Sigmoid colon (tissue), 7 donors: Measurements from ENCODE around the gene TMSB10. TPM values are rescaled to one million over a fixed set of nuclear protein-coding genes. Genes with fewer than 3 reads are reported as not detected.

Source experiments
- DNase-seq: peaks from one replicate; pipeline ENCODE4 v3.0.0-alpha.2; 2019
- H3K27ac ChIP-seq, 4 donors: fragments of 200-600 bp; sonication (generic); one replicate each; pipeline ENCODE4 v1.5.1; 2016 to 2019; ENCODE audit warnings: mild to moderate bottlenecking in 1 of 4
- H3K27me3 ChIP-seq, 3 donors: fragments of 200-600 bp; sonication (generic); one replicate each; pipeline ENCODE4 v1.5.1; 2019; ENCODE audit warnings: mild to moderate bottlenecking in 1 of 3
- H3K36me3 ChIP-seq, 4 donors: fragments of 200-600 bp; sonication (generic); one replicate each; pipeline ENCODE4 v1.5.1; 2016 to 2019
- H3K4me1 ChIP-seq, 4 donors: fragments of 200-600 bp; sonication (generic); one replicate each; pipeline ENCODE4 v1.5.1; 2017 to 2019
- H3K4me3 ChIP-seq, 4 donors: fragments of 200-600 bp; sonication (generic); one replicate each; pipeline ENCODE4 v1.5.1; 2017 to 2019; ENCODE audit warnings: mild to moderate bottlenecking in 2 of 4, moderate library complexity in 1 of 4
- H3K9me3 ChIP-seq, 4 donors: fragments of 200-600 bp in 3 of 4; sonication (generic) in 3 of 4; one replicate each; pipeline versions ENCODE4 v1.5.1 to v1.6.1; 2013 to 2019
- CTCF ChIP-seq, 4 experiments: fragments of 450-650 bp in 3 of 4; fragments of 200-600 bp in 1 of 4; IDR thresholded peaks; one replicate each; pipeline ENCODE4 v1.5.1; 2016 to 2019; ENCODE audit warnings: antibody characterized with exemption in 4 of 4, mild to moderate bottlenecking in 3 of 4, moderate library complexity in 2 of 4
- EP300 ChIP-seq, 4 donors: sonication (generic); formaldehyde crosslinking; IDR thresholded peaks; one replicate each; pipeline ENCODE4 v1.6.1; 2017; ENCODE audit warnings: antibody characterized with exemption in 4 of 4
- POLR2A ChIP-seq, 2 donors: fragments of 450-650 bp; IDR thresholded peaks; one replicate each; pipeline ENCODE4 v1.6.1; 2016; ENCODE audit warnings: antibody characterized with exemption in 2 of 2, mild to moderate bottlenecking in 2 of 2, moderate library complexity in 2 of 2
- POLR2AphosphoS5 ChIP-seq, 4 donors: sonication (generic); formaldehyde crosslinking; IDR thresholded peaks; one replicate each; pipeline ENCODE4 v1.6.1; 2017; ENCODE audit warnings: antibody characterized with exemption in 4 of 4
- WGBS, 2 donors: extraction: QIAGEN DNeasy Blood & Tissue Kit; methylation state at CpG; one replicate each; pipeline ENCODE4 v1.1.7; 2013; 5-methylcytosine and 5-hydroxymethylcytosine counted together
- intact Hi-C: fragments of 100-400 bp; cut with DNase I; formaldehyde crosslinking; loops from one replicate; pipeline ENCODE4 v1.15.1; 2023
- polyA plus RNA-seq, 3 donors: library from polyadenylated mRNA; stranded (reverse); fragments of 200-250 nt; gene quantifications; one replicate each; pipeline ENCODE4 v1.2.3, GENCODE V29; 2013
- total RNA-seq, 4 donors: library from RNA; depleted of rRNA; stranded (reverse); fragments of >200 nt; gene quantifications; one replicate each; pipeline ENCODE4 v1.1.0, GENCODE V29; 2016
- donor health status: healthy with polysubstance abuse.
- donor health status: Bipolar disorder and iron deficiency.
- donor health status: healthy.

Gene TMSB10
- total and polyA plus RNA-seq, 7 donors, result 1,887 to 4,314 (median 2,459) TPM

- intact Hi-C loops, result loop anchor here (1.0 to 10.0 kb wide), 2 partner anchors 66 to 390 kb away; partner anchors contain the start of gene DNAH6
- Histone ChIP-seq H3K4me3 (peak overlapping the region; percentile 77 to 99 (median 98)), H3K27ac (peak overlapping the region; percentile 84 to 98 (median 94)), H3K36me3 (no peaks in the 10 kb centered on the region), H3K4me1 (peaks cover 0 to 19% (median 10%) of the 10 kb centered on the region in 4 donors), H3K9me3 (no peaks in the 10 kb centered on the region), H3K27me3 (no peaks in the 10 kb centered on the region)
- peak in 1 of 4 donors; percentile 83 for TF ChIP-seq EP300 (IDR thresholded peaks at IDR 0.05)
- TF ChIP-seq POLR2AphosphoS5 (IDR thresholded peaks at IDR 0.05), result peak; percentile 40 to 93 (median 85)
- no peak for TF ChIP-seq CTCF (IDR thresholded peaks at IDR 0.05)
- peak; percentile 35 to 45 for TF ChIP-seq POLR2A (IDR thresholded peaks at IDR 0.05)
- WGBS, 2 donors, result 0 to 1% methylated on average over 21 of the region's 21 CpGs
- DNase-seq, result peak; percentile 95
Measured at GRCh38 chr2:84904717-84905174, 710 bp upstream of the TMSB10 start.

- no peaks in the 10 kb centered on the region for H3K36me3 ChIP-seq
- H3K27me3 ChIP-seq, result no peaks in the 10 kb centered on the region
- peak; percentile 74 for DNase-seq
- H3K4me3 ChIP-seq, result peak overlapping the region; percentile 77 to 99 (median 98)
- peaks cover 0 to 19% (median 10%) of the 10 kb centered on the region in 4 donors for H3K4me1 ChIP-seq
- intact Hi-C loops, result loop anchor here (2.0 to 10.0 kb wide), 2 partner anchors 20 to 392 kb away; partner anchors contain the start of gene DNAH6
- no peaks in the 10 kb centered on the region for H3K9me3 ChIP-seq
- peak overlapping the region; percentile 84 to 98 (median 94) for H3K27ac ChIP-seq
- 0% methylated on average over 38 of the region's 38 CpGs for WGBS, 2 donors
- TF ChIP-seq POLR2AphosphoS5 (IDR thresholded peaks at IDR 0.05), result no peak
- no peak for TF ChIP-seq CTCF (IDR thresholded peaks at IDR 0.05)
- TF ChIP-seq POLR2A (IDR thresholded peaks at IDR 0.05), result no peak
- no peak for TF ChIP-seq EP300 (IDR thresholded peaks at IDR 0.05)
Measured at GRCh38 chr2:84906108-84906899, 848 bp downstream of the TMSB10 start.

- Histone ChIP-seq H3K9me3 (no peaks in the 10 kb centered on the region), H3K27me3 (no peaks in the 10 kb centered on the region), H3K4me3 (peak overlapping the region; percentile 77 to 99 (median 98)), H3K27ac (peak overlapping the region; percentile 84 to 98 (median 94)), H3K36me3 (no peaks in the 10 kb centered on the region), H3K4me1 (peaks cover 0 to 19% (median 10%) of the 10 kb centered on the region in 4 donors)
- intact Hi-C loops, result loop anchor here (2.0 to 10.0 kb wide), 2 partner anchors 20 to 392 kb away; partner anchors contain the start of gene DNAH6
- DNase-seq, result peak; percentile 83
- TF ChIP-seq POLR2A (IDR thresholded peaks at IDR 0.05) (peak; percentile 20 to 28), POLR2AphosphoS5 (IDR thresholded peaks at IDR 0.05) (peak in 3 of 4 donors; percentile 54 to 70 (median 57)), CTCF (IDR thresholded peaks at IDR 0.05) (no peak)
- WGBS, 2 donors, result 2 to 8% methylated on average over 15 of the region's 15 CpGs
Measured at GRCh38 chr2:84906900-84907714, 1.7 kb downstream of the TMSB10 start.

- H3K27ac ChIP-seq, result no peak overlapping the region
- no peak overlapping the region for H3K4me3 ChIP-seq
- peaks cover 0 to 19% (median 10%) of the 10 kb centered on the region in 4 donors for H3K4me1 ChIP-seq
- no peak for DNase-seq
- H3K36me3 ChIP-seq, result no peaks in the 10 kb centered on the region
- TF ChIP-seq EP300 (IDR thresholded peaks at IDR 0.05) (no peak), POLR2AphosphoS5 (IDR thresholded peaks at IDR 0.05) (no peak), CTCF (IDR thresholded peaks at IDR 0.05) (no peak), POLR2A (IDR thresholded peaks at IDR 0.05) (no peak)
- no peaks in the 10 kb centered on the region for H3K9me3 ChIP-seq
- intact Hi-C loops, result loop anchor here (10.0 kb wide), 1 partner anchor 394 kb away; the partner anchor contains the start of gene DNAH6
- WGBS, 2 donors, result 76 to 93% methylated on average over 2 of the region's 2 CpGs
- H3K27me3 ChIP-seq, result no peaks in the 10 kb centered on the region
Measured at GRCh38 chr2:84908948-84909713, 3.7 kb downstream of the TMSB10 start.
